HG03039 (cell line): ENCODE results near the gene CDH4.
"Not testable (repeated sequence)": the region's sequence is repeated elsewhere in the genome, so short reads cannot be mapped to it uniquely, and the experiment has no call there.

Source experiments
- ATAC-seq: cut with Tn5 transposase; IDR thresholded peaks from one replicate; pipeline ENCODE4 v1.9.1; 2021; ENCODE audit warnings: mild to moderate bottlenecking, moderate library complexity; ENCODE audit not compliant: unreplicated experiment

The CDH4 gene

GRCh38 chr20:61845233-61845671 lies 593.2 kb downstream of the CDH4 start:
- no peak for ATAC-seq

DNA sequence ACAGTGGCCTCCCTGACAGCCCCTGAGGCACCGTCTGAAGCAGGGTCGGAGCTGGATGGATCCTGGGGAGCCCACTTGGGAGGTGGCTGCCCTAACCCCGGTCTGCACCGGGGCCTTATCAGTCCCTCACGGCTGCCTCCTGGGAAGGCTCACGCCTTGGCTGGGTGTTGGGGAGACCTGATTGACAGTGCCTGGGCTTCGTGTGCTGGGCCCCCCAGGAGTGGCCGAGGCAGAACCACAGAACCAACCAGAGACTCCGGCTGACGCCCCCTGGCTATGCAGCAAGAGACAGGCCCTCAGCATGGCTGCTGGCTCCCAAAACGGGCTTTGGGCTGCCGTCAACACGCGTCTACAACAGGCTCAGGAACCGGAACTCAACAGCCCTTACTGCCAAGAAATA lies 594.0 kb downstream of the CDH4 start:
- ATAC-seq: no peak

DNA sequence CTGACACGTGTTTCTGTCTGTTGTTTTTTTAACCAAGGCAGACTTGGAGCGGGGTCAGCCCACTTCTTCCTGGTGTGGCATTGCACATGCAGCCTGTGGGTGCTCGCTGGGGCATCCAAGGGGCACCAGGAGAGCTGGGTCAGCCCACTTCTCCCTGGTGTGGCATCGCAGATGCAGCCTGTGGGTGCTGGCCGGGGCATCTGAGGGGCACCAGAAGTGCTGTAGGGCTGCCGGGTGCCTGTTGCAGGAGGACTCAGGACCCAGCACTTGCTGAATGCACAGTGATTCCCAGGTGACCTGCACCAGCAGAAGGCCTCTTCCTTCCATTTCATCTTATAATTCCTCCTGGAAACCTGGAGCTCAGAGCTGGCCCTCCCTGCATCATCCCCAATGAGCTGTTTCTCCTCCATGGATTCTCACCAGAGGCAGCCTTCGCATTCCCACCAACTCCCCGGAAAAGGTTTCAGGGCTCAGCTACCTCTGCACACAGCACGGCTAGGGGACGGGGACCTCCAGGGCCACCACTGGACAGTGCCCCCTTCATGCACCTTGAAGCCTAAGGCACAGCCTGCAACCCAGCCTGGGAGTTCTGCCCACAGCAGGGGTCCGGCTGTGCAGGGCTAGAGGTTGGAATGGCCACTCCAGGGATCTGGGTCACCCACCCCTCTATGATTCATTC lies 594.8 kb downstream of the CDH4 start:
- ATAC-seq: no peak

GRCh38 chr20:61847420-61847748 lies 595.3 kb downstream of the CDH4 start:
- ATAC-seq: no peak

- ATAC-seq: no peak
These were observed 595.9 kb downstream of the CDH4 start for GRCh38 chr20:61847986-61848385.

DNA sequence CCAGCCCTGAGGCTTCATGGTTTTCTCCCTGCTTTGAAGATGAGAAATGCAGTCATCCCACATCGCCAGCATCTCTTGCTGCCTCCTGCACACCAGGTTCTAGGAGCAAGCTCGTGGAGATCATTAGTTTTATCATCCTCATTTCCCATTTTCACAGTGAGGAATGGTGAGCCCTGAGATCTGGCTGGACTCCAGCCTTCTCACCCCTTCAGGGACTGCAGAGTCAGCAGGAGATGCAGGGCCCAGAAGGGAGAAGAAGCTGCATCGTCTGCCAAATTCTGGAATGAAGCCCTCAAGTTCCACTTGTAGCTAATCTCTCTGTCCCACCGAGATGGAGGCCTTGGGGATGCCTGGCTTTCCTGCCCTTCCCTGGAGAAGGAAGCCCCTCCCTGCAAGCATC lies 596.8 kb downstream of the CDH4 start:
- no peak for ATAC-seq

DNA sequence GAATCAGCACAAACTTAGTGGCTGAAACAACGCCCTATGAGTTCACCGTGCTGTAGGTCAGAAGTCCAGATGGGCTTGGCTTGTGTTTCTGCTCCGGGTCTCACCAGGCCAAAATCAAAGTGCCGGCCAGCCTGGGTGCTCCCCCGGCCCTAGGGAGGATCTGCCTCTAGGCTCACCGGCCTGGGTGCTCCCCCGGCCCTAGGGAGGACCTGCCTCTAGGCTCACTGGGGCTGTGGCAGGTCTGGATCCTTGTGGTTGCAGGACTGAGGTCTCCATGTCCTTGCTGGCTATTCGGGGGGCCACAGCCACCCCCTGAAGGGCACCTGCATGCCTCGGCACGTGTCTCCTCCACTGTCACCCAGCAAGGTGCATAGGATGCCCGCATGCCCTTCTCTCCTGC lies 597.3 kb downstream of the CDH4 start:
- ATAC-seq: no peak

DNA sequence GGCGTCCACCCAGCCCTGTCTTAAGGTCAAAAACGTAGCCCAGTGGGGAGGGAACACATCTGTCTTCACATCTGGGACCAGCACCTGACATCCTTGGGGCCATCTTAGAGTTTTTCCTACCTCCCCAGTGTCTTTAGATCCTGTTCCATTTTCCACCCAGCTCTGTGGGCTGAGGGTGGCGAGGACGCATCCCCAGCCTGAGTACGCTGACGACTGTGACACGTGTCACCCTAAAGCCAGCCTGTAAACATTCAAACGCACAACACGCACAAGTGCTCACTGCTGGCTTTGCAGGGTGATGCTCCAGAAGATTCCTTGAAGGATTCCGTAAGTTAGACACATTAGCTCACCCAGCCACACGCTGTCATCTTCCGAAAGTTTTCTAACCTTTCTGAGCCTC lies 597.8 kb downstream of the CDH4 start:
- ATAC-seq: no peak

DNA sequence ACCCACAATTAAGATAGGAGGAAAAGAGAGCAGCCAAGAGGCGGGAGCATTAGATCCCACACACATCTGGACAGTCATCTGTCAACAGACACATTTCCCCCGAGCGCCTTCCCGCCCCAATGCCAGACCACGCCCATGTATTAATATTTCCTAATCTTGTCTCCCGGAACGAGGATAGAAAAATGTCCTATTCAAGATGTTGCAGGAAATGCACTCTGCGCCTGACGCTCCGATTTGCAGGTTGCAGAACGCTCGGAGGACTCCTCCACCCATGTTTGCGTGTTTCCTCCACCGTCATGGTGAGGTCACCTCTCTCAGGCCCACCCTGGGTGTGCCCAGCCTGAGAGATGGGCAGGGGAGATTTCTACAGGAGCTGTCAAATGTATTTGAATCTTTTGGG lies 598.4 kb downstream of the CDH4 start:
- ATAC-seq: no peak

DNA sequence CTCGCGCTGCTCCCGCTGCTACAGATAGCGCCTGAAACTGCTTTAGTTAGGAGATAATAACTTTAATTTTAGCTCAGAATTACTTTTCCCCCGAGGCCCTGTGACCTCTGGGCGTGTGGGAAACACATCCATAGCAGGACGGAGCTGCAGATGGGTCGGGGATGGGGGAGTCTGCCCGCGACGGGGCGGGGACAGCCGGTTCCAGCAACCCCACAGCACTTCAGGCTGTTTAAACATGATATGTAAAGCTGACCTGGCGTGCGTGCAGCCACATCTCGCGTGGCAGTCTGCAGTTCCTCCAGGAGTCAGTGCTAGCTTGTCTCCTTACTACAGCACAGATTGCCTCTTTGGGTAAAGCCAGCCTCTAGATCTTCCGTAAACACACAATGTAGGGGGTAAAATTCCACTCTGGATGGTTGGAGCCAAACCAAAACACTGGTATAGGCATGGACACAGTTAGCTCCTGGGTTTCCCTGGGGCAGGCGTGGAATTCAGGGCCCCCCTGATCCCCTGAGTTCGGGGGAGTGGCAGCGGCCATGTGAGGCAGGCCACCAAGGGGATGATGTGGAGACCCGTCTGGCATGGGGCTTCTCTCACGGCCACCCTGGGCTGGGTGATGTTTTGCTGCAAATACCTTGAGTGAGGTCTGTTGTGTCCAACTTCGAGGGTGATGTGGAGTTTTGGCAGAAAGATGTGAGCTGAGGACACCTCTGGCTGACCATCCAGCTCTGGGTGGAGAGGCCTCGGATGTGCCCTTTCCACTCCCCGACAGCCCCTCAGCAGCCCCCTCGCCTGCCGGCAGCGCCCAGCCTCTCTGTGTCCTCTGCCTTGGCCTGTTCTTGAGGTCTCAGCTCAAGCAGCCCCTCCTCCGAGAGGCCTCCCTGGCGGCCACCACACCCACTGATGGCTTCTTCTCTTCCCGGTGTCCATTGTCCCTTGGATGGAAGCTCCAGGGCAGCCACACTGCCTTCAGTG lies 599.2 kb downstream of the CDH4 start:
- ATAC-seq: no peak

DNA sequence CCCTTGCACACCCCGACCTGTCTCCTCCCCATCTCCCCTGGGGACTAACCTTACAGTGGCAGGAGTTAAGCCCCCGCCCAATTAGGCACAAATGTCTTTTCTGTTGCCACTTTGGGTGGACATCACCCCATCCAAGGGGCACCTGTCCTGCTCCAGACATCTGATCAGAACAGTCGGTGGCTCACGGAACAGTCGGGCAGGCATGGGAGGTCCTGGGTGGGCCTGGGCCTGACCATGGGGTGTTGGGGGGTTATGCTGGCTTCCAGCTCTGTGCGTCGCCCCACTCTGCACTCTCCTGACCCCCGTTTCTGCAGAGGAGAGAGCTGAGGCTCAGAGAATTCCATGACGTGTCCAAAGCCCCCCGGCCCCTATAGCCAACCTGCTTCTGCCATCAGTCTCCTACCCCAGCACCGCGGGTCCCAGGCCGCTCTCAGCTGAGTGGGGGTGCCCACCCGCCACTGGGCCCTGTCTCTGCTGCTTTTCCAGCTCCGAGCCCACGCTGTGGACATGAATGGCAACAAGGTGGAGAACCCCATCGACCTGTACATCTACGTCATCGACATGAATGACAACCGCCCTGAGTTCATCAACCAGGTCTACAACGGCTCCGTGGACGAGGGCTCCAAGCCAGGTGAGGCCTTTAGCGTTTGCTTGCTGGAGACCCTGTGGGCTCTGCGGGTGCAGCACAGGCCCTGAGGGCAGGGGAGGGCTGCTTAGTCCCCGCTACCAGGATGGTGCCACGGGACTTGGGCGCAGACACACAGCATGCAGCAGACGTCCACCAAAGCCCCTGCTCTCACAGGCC lies 600.4 kb downstream of the CDH4 start:
- no peak for ATAC-seq

DNA sequence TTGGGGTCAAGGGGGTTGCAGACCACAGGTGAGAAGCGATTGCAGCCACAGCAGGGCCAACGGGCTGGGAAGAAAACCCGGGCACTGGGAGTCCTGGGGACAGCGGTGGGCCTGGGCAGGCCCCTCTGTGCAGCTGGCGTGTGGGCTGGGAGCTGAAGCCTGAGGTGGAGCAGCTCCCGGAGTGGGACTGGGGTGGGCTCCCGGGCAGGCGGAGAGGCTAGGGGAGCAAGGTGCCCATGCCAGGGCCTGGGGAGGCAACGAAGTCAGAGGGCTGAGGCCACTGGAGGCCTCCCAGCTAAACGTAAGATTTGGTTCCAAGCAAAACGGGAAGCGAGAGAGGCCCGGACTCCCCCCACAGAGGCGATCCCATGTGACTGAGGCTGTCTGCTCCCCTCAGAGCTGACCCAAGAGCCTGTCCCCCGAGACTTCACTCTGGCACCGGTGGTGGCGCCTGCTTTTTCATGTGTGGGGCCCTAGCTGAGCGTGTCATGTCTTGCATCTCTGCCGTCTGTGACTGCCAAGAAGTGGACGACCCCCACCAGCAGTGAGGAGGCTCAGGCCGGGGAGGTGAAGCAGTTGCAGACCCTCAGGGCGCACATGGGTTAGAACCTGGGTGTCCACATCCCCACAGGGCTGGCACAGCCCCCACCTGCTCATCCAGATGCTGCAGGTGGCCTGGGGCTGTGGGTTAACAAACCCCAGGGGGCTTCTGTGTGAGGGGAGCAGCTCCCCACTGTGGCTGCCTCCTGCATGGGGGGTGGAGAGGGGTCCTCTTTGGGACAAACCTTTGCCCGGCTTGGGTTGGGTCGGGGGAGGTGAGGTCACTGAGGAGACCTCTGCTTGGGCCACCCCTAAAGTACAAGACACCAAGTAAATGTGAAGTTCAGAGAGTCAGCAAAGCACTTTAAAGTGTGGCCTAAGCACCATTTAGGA lies 601.3 kb downstream of the CDH4 start:
- ATAC-seq: no peak

DNA sequence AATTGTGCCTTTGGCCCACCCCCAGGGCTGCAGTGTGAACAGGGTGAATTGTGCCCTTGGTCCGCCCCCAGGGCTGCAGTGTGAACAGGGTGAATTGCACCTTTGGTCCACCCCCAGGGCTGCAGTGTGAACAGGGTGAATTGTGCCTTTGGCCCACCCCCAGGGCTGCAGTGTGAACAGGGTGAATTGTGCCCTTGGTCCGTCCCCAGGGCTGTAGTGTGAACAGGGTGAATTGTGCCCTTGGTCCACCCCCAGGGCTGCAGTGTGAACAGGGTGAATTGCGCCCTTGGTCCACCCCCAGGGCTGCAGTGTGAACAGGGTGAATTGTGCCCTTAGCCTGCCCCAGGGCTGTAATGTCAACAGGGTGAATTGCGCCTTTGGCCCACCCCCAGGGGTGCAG lies 602.5 kb downstream of the CDH4 start:
- not testable (repeated sequence) for ATAC-seq

DNA sequence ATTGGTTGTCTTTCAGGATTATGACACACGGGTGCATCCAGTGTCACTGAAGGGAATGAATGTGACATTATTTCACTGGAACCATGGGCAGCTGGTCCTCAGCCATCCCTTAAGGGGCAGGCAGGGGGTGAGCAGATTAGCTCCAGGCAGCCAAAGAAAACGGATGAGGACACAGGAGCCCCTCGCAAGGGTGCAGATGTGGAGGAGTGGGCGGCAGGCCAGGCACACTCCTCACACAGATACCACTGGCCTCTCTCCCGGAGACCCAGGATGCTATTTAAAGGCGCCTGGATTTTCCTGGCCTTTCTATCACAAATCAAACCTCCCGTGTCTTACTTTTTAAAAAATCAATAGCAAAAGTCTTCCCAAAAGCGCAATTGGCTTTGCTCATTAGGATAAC lies 603.2 kb downstream of the CDH4 start:
- ATAC-seq: no peak

DNA sequence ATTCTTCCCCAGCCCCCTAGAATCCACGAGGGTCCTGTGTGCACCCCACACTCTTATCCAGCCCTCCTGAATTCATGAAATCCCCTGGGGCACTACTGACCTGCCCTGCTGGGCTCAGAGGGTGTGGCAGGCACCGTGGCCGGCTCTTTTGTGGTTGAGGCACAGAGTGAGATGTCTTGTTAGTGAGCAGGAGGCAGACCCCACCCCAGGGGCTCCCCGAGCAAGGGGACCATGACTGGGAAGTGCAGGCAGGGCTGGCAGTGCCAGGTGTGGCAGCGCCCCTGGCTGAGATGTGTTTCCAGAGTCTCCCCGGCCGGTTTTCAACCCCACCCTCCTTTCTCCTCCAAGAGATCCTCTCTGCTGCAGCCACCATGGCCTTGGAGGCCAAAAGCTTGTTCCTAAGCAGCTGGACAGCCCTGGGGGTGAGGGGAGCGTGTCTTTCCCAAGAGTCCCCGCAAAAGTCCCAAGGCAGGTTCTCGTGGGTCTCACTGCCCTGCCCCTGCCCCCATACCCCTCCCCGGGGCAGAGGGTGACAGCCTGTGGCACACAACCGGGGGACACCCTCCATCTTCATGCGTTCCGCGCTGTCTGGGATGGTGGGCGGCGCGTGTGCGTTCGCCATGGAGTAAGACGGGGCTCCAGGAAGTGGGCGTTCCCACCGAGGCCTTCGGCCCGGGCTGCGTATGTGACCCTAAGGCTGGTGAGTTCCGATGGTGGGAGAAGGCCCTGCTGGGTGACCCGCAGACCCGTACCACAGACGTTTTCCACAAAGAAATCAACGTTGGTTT lies 604.8 kb downstream of the CDH4 start:
- no peak for ATAC-seq

DNA sequence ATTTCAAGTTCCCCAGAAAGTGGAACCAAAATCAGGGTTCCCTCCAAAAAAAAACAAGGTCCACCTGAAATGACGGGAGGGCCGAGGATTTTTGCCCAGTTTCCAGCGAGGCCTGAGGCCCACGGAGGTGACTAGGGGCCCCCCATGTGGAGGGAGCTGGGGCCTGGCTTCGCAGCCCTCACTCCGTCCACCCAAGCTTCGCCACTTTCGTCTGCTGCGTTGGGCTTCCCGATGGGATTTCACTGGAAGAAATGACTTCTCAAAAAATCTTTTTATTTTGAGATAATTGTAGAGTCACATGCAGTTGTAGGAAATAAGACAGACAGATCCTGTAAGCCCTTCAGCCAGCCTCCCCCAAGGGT lies 605.3 kb downstream of the CDH4 start:
- ATAC-seq: no peak

DNA sequence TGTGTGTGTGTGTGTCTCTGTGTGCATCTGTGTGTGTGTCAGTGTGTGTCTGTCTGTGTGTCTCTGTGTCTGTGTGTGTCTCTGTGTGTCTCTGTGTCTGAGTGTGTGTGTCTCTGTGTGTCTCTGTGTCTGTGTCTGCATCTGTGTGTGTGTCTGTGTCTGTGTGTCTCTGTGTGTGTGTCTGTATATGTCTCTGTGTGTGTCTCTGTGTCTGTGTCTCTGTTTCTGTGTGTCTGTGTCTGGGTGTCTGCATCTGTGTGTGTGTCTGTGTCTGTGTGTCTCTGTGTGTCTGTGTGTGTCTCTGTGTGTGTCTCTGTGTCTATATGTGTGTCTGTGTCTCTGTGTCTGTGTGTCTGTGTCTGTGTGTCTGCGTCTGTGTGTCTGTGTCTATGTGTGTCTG lies 605.8 kb downstream of the CDH4 start:
- ATAC-seq: no peak

GRCh38 chr20:61859767-61860166 lies 607.7 kb downstream of the CDH4 start:
- ATAC-seq: no peak

- ATAC-seq: no peak
These were observed 608.4 kb downstream of the CDH4 start for GRCh38 chr20:61860260-61860987.
